Suppressor macrophage treated with lipopolysaccharide for 4 hours (primary cell): Measurements from ENCODE around the gene VPS16.

ENCODE experiments used
- DNase-seq: peaks from one replicate; pipeline ENCODE4 v3.0.0-alpha.2; 2020

The VPS16 gene

GRCh38 chr20:2903686-2904085, 63.1 kb downstream of the VPS16 start:
- DNase-seq: no peak

- no peak for DNase-seq
Observed at GRCh38 chr20:2907519-2907918, 67.0 kb downstream of the VPS16 start.

GRCh38 chr20:2909953-2910352, 69.4 kb downstream of the VPS16 start:
- DNase-seq: no peak

GRCh38 chr20:2911200-2911599, 70.7 kb downstream of the VPS16 start:
- DNase-seq: no peak

GRCh38 chr20:2914160-2914559, 73.6 kb downstream of the VPS16 start:
- DNase-seq: no peak
